Epithelial cell of prostate (primary cell): ENCODE data around the gene CEPT1.

Source experiments
- DNase-seq: peaks from one replicate; pipeline ENCODE4 v3.0.0-alpha.2; 2011; ENCODE audit warnings: low read depth, low spot score
- H3K27ac ChIP-seq: fragments of 450-650 bp; 2 replicates; pipeline ENCODE4 v1.5.1; 2017; ENCODE audit warnings: mild to moderate bottlenecking

Gene CEPT1

DNA sequence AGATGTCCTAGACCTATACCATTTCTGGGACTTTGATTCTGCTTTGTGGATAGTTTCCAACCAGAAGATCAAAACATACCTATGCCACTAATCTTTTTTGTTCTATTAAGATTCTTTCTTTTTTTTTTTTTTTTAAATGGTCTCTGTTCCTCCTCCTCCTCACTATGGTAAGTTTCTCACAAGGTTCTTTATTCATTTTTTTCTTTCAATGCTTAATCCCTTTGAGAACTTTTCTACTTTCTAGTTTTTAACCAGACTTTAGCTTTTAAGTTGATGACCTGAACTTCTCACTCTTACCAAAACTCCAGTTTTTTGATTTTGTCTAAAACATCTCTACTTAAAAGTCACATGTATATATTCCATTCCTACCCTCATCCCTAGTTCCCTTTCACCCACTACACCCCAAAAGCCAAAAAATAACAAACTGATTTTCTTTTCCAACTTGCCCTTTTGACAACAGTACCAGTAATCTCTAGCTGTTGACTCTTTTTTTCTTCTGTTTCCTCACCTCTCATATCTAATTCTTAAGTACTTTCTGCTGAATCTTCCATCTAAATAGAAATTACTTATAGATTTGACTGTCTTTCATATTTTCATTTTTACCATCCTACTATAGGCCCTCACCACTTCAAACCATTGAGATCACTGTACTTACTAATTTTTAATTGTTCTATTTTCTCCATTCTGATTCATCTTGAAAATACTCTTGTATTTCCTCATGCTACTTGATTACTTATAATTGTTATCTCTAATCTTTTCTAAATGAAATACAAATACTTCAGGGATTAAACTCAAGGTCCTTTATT, 6.1 kb downstream of the CEPT1 start:
- no peak overlapping the region for H3K27ac ChIP-seq
- no peak for DNase-seq

DNA sequence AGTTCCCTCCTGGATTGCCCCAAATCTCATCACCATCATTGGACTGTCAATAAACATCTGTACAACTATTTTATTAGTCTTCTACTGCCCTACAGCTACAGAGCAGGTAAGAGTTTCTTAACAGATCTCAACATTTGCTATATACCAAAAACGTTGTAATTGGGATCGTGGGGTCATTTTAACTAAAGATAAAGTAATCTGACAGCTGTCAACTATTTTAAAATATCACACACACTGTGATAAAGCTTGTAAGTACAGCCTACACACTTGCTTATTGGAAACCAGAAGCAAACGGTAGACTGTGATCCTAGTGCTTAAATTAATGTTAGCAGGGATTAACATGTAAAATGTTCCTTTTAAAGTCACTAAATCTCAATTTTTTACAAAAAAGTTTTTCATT, 7.9 kb downstream of the CEPT1 start:
- H3K27ac ChIP-seq: no peak overlapping the region
- DNase-seq: no peak

DNA sequence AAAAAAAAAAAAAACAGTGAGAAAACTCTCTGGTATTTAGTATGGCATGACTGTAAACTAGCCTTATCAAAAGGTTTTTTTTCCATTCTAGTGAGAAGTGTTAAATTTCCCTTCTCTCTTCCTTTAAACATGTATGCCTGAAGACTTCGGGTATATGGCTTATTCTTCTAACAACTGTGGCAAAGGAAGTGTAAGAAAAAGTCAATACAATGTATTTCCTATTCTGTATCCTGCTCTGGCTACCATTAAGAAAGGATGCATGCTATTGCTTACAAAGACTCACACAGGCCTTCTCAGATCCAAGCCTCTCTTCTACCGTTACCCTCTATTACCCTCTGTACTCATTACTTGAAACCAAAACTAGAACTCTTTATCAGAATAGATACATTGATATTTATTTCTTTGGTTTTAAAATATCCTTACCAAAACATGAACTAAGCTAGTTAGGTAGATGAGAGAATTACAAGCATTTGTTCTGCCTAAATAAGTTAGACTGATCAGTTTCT, 8.4 kb downstream of the CEPT1 start:
- H3K27ac ChIP-seq: no peak overlapping the region
- no peak for DNase-seq

DNA sequence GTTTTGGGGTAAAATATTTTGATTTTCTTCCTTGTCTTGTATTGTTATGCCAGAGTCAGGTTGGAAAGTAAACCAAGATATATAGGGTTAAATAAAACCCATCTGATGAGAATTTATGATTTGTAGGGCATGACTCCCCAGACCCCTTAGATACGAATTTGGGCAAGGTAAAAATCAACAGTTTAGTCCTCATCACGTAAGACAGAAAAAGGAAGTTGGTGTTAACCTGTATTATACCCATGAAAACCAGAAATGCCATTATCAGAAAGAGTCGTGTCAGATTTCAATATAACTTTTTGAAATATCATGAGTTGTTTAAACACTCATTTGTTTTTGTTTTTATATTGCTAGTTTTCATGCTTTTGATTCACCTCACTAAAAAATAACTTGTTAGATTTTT, 11.8 kb downstream of the CEPT1 start:
- no peak for DNase-seq
- no peak overlapping the region for H3K27ac ChIP-seq

DNA sequence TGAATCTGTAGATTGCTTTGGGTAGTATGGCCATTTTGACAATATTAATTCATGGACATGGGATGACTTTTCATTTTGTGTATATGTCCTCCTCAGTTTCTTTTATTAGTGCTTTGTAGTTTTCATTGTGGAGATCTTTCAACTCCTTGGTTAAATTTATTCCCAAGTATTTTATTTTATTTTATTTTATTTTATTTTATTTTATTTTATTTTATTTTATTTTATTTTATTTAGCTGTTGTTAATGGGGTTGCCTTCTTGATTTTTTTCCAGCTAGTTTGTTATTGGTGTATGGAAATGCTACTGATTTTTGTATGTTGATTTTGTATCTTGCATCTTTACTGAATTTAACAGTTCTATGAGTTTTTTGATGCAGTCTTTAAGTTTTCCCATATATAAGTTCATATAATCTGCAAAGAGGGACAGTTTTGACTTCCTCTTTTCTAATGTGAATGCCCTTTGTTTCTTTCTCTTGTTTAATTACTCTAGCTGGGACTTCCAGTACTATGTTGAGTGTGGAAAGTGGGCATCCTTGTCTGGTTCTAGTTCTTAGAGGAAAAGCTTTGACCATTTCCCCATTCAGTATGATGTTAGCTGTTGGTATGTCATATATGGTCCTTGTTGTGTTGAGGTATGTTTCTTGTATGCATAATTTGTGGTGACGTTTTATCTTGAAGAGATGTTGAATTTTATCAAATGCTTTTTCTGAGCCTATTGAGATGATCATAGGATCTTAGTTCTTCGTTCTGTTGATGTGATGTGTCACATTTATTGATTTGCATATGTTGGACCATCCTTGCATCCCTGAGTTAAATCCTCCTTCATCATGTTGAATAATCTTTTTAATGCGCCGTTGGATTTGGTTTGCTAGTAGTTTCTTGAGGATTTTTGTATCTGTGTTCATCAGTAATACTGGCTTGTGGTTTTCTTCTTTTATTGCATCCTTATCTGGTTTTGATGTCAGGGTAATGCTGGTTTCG, 14.3 kb downstream of the CEPT1 start:
- DNase-seq: no peak
- no peak overlapping the region for H3K27ac ChIP-seq

DNA sequence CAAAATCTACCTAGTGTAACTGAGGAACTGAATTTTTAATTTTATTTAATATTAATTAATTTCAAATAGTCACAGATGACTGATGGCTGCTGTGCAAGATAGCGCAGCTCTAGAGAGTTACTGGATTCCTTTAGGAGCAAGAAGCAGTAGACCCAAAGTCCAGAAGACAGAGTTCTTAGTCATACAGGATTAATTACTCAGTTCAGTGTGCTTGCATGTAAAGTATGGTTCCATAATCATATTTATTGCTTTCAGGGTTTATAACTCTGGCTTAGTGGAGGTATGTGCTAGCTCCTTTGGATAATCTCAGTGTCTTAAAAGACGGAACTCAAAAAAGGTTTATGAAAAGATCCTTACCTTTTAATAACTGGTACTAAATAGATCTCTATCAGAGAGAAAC, 17.4 kb downstream of the CEPT1 start:
- DNase-seq: no peak
- H3K27ac ChIP-seq: no peak overlapping the region

DNA sequence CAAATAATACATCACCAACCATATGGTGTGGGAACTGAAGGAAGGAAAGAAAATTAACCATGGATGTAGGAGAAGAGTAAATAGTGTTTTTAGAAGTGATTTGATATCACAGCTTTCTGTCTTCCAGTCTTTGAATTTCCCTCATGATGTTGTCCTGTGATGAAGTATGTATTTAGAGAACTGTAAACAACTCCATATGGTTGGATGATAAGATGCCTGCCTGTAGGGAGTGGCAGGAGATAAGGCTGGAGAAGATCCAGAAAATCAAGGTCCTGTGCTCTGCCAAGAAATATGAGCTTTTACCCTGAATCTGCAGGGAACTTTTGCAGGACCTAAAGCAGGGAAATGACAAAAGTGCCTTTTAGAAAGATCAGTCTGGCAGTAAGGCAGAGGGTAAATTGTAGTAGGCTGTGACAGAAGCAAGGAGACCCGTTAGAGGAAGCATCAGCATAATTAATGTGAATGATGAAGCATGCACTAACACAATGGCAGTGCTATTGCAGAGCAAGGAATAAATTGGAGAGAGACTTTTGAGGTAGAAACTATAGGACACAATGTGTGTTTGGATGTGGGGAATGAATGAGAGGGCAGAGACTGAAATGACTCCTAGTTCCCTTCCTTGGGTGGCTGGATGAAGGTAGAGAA, 21.9 kb downstream of the CEPT1 start:
- H3K27ac ChIP-seq: no peak overlapping the region
- no peak for DNase-seq

DNA sequence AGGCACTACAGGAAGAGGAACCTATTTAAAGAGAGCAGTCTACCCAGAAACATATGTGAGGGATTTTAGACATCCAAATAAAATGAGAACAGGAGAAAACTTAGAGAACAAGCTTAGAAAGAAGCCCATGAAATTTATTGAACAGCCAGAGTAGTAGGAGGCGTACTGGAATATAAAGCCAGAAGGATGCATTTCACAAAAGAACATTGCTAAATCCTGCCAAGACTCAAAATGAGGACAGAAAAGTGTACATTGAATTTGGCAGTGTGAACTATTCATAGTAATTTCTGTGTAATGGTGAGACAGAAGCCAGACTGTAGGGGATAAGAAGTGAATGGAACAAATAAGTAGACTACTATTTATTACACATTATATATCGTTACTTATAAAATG, 22.5 kb downstream of the CEPT1 start:
- no peak for DNase-seq
- H3K27ac ChIP-seq: no peak overlapping the region

DNA sequence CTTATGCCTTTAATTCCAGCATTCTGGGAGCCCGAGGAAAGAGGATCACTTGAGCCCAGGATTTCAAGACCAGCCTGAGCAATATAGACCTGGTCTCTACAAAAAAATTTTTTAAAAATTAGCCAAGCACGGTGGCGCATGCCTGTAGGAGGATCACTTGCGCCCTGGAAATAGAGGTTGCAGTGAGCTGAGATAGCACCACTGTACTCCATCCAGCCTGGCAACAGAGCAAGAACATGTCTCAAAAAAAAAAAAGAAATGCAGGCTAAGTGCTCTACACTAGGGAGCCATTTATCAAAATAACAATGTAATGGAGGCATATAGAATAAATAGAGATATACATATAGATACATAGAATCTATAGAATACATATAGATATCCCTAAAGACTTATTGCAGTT, 23.3 kb downstream of the CEPT1 start:
- no peak overlapping the region for H3K27ac ChIP-seq
- DNase-seq: no peak

DNA sequence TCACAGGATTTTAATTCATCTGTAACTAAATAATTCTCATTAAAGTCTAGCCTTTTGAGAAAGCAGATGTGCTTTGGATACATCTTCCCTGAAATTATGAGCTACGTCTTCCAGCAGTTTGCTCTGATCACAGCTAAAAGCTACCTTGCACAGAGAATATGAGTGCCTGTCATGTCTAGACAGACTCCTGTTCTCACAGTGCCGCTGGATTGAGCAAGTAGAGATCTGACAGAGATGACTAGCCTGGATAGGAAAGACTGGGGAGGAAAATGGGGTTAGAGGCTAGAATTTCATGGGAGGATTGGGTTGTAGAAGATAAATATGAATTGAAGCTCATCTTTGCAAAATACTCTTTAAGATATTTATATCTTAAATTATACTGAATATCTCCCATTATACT, 24.1 kb downstream of the CEPT1 start:
- no peak overlapping the region for H3K27ac ChIP-seq
- DNase-seq: no peak

DNA sequence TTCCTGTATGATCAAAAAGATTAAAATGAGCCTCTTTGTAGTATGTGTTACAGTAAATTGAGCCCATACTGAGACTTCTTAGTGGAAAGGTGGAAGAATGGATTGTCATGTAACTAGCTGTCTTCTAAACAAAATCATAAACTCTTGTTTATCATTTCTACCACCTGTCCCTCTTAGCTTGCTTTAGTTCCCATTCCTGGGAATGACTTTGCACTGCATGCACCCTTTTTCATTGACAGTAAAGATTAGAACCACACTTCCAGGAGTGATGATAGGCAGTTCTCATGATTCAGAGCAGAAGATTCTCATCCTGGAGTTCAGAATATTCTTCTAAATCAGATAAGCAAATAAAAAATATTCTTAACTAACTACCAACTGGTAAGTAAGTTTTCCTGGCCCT, 32.4 kb downstream of the CEPT1 start:
- no peak overlapping the region for H3K27ac ChIP-seq
- DNase-seq: no peak

DNA sequence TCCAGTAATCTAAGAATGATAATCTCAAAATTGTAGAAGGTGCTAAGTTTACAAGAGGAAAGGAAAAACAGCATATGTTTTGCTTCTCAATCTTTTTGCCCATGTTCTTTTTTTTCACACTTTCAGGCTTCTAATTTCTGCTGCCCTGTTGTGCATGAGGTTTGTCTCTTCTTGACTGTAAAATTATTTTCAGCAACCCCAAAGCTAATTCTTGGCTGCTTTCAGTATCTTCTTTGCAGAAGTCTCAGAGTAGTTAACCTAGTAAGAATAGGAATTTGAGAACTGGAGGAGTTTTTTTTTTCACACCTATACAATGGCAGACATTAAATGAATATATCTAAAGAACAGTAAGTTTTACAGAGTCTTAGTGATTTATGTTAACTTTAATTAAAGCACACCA, 34.0 kb downstream of the CEPT1 start:
- DNase-seq: no peak
- no peak overlapping the region for H3K27ac ChIP-seq

DNA sequence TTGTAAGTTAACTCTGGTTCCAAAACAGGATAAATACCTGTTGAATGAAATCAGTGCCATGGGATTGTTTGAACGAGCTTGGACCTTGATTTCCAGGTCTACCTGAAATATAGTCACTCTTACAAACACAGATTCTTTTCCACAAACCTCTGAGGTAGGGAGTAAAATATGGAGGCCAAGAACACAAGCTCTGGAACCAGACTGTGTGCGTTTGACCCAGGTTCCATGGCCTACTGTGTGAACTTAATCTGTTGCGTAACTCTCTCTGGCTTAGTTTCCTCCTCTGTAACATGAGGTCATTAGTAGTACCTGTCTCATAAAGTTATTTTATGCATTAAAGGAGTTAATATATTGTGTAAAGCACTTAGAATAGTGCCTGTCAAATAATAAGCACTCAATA, 35.3 kb downstream of the CEPT1 start:
- DNase-seq: no peak
- H3K27ac ChIP-seq: no peak overlapping the region

DNA sequence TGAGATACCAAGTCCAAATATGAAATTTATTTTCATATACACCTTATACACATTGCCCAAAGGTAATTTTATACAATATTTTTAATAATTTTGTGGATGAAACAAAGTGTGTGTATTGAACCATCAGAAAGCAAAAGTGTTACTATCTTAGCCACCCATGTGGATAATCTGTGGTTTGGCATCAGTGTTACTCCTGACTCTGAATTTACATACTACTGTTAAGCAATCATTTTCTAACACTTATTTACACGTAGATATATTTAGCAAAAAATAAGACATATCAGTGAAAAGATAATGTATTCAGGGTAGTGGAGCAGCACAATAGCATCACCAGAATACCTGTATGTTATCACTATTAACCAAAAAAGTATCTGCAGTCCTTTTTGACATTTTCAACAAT, 36.7 kb downstream of the CEPT1 start:
- DNase-seq: no peak
- no peak overlapping the region for H3K27ac ChIP-seq

DNA sequence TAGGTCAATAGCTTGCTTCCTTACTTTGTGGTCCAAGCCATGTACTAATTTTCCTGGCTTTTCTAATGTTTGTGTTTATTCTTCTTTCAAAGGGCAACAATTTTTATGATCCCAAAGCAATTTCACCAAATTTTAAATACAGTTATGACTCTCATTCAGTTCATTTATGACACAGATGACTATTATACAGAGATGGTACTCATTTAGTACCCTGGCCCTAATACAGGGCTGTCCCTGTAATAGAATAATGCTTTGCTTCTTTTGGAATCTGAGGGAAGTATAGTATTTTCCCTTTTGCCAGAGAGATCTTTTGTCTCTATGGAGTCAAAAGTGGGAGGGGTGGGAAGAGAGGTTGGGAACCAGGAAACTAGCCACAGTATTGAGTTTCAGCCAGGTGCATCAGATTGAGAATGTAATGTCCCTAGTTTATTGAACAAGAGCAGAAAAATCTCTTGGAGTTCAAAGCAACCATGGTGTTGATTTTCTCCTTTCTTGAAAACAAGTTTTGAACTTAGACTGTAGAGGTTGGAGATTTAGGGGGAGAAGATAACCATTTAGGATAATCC, 40.0 kb downstream of the CEPT1 start:
- no peak for DNase-seq
- H3K27ac ChIP-seq: no peak overlapping the region

DNA sequence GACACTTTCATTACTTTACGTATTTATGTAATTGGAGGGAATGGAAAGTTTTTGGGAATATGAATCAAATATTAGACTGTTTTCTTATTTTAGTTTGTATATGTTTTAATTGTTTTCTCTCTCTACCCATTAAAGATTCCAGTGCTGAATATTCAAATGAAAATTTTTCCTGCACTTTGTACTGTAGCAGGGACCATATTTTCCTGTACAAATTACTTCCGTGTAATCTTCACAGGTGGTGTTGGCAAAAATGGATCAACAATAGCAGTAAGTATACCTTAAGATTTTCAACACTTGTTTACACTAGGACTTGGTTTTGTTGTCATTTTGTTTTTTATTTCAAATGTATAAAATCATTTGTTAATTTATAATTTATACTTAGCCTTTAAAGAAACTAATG, 42.0 kb downstream of the CEPT1 start:
- no peak for DNase-seq
- no peak overlapping the region for H3K27ac ChIP-seq

DNA sequence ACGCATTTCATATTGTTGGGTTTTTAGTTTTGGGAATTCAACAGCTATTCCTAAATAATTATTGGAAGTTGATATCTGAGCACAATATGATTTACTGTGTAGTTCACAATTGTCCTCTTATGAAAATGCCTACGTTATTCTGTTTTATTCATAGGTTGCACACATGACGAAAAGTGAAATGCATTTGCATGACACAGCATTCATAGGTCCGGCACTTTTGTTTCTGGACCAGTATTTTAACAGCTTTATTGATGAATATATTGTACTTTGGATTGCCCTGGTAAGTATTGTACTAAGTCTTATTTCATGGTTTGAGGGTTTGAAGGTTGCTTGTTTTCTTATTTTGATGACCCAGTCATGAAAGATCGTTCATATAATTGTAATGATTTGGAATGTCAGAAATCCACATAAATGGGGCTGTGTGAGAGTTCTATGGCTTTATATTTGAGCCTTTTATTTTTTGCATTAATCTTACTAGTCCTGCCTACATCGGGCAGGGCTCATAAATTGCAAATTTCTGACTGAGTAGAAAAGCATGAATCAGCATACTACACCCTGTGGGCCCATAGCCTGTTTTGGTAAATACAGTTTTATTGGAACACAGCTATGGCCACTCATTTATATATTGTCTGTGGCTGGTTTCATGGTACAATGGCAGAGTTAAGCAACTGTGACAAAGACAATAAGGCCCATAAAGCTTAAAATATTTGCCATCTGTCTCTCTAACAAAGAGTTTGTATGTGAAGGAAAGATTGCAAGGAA, 43.5 kb downstream of the CEPT1 start:
- DNase-seq: no peak
- no peak overlapping the region for H3K27ac ChIP-seq

DNA sequence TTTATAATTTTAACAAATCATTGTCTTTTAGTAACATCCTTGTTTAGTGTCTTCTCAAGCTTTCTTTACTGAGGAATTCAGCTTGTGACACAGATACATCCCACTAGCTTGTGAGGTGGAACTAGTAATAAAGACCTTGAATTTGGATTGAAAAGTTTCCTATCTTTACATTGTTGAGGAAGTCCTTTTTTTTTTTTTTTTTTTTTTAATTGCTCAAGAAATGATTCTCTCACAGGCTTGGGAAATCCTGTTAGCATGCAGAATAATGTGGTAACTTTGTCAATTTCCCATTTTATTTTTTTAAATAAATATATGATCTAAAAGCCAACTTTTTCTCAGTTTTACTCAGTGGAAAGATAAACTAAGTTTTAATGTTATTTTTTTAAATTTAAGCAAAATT, 44.6 kb downstream of the CEPT1 start:
- no peak for DNase-seq
- no peak overlapping the region for H3K27ac ChIP-seq

DNA sequence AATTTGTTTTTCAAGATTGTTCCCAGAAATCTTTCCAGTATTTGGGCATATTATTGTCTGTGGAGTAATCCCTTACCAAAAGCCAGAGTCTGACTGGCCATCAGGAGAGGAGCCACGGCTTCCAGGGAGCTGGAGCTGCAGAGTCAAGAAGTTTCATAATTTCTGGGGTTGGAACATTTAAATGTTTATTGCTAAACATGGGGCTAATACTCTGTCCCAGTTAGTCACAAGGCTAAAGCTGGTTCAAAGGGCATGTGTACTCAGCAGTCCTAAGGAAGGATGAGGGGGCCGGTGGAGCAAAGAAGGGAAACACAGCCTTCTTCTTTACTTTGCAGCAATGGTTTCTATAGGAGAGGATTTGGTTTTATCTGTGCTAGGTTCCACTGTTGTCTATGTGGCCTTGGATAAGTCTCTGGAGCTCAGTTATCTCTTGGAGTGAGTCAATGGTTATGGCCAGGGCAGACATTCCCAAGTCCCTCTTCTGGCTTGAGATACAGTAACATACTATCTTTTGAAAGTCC, 51.0 kb downstream of the CEPT1 start:
- no peak for DNase-seq
- peak overlapping the region; percentile 70 for H3K27ac ChIP-seq

DNA sequence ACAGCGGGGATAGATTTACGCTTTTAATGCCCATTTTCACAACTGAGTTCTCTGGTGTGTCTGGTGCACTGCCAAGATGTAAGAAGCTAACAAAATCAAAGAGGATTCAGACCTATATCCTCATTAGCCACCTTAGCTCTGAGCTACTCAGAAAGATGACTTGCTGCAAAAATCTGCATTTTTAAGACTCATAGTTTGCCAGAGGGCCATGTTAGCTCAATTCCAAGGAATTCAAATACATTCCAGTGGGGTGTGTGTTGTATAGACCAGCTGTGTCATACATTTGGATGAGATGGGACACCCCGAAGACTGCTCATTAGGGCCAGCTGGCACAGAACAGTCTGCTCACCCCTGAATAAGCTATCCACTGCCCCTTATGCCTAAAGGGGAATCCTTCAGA, 51.5 kb downstream of the CEPT1 start:
- no peak for DNase-seq
- H3K27ac ChIP-seq: peak overlapping the region; percentile 70
